Amniotic stem cell (primary cell): ENCODE measurements around the gene UGT3A2.

ENCODE experiments used
- DNase-seq: peaks from one replicate; lab custom pipeline; 2025; lab: John Stamatoyannopoulos, UW

The UGT3A2 gene

GRCh38 chr5:36006163-36006562 lies 60.5 kb downstream of the UGT3A2 start:
- no peak for DNase-seq

- no peak for DNase-seq
Measured at GRCh38 chr5:36001032-36001431, 65.7 kb downstream of the UGT3A2 start.

- DNase-seq = no peak
Measured at GRCh38 chr5:35999547-35999946, 67.1 kb downstream of the UGT3A2 start.

- no peak for DNase-seq
Measured at GRCh38 chr5:35996076-35996475, 70.6 kb downstream of the UGT3A2 start.

- DNase-seq = no peak
Measured at GRCh38 chr5:35990941-35991611, 75.6 kb downstream of the UGT3A2 start, which contains the start of gene UGT3A1. UGT3A1 (minus strand) TSS chr5:35991390; CDS start chr5:35991240, 150 bp downstream.

GRCh38 chr5:35990520-35990919 lies 76.2 kb downstream of the UGT3A2 start:
- DNase-seq = no peak

- no peak for DNase-seq
Measured at GRCh38 chr5:35988529-35988928, 78.2 kb downstream of the UGT3A2 start.

GRCh38 chr5:35987776-35988175 lies 78.9 kb downstream of the UGT3A2 start:
- DNase-seq = no peak
